ENCODE data around the gene NLGN1.

DNA sequence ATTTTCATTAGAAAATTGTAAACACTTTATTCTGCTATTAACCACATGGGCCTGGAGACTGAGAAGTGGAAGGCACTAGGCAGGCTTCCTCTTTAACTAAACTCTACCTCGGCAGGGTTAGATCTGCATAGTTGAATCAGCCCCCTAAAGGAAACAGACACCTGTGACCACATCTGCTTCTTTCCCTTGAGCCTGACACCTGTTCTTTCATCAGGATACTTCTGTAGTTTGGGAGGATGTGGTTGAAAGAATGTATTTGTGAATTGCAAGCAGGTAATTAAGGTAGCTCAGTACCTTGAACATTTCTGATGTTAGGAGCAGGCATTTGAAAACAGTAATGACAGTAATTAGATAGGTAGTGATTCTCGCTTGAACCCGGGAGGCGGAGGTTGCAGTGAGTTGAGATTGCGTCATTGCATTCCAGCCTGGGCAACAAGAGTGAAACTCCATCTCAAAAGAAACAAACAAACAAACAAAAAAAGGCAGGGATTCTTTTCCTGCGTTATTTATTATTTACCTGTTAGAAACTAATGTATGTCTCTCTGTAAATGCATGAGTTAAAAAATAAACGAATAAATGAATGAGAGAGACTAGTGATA, 468.5 kb downstream of the NLGN1 start:
- no peak for TF ChIP-seq MAX (IDR thresholded peaks at IDR 0.05)
- no peak for TF ChIP-seq CTCF (IDR thresholded peaks at IDR 0.05 in 2 of 3, conservative IDR thresholded peaks at IDR 0.05 in 1 of 3; ENCODE audit: borderline replicate concordance in 1 of 3, insufficient read depth in 1 of 3, low read depth in 2 of 3, low read length in 2 of 3)
- no peak for TF ChIP-seq EZH2 (IDR thresholded peaks at IDR 0.05)
- TF ChIP-seq POLR2A (IDR thresholded peaks at IDR 0.05; ENCODE audit: borderline replicate concordance, extremely low read depth, insufficient read depth, insufficient read length), result no peak
- no peak for TF ChIP-seq EGR1 (IDR thresholded peaks at IDR 0.05; ENCODE audit: low read depth)
